ENCODE data around the gene MYH11. TPM values are rescaled to one million over a fixed set of nuclear protein-coding genes. Genes with fewer than 3 reads are reported as not detected.

MYH11 gene
- polyA plus RNA-seq, 1 donor from 2014 or later: not detected

GRCh38 chr16:15743657-15744056 lies 113.2 kb downstream of the MYH11 start:
- Histone ChIP-seq H3F3A (ENCODE audit: insufficient read depth, low read length, poor library complexity, severe bottlenecking) (no peaks in the 10 kb centered on the region), H3K4me3 (ENCODE audit: low read length) (no peak overlapping the region), H3K27ac (ENCODE audit: low read length) (no peak overlapping the region), H3K9ac (ENCODE audit: low read length) (no peak overlapping the region), H3K27me3 (ENCODE audit: insufficient read depth, low read depth, low read length) (no peaks in the 10 kb centered on the region), H2AFZ (ENCODE audit: low read depth, low read length) (no peak overlapping the region), H3K36me3 (ENCODE audit: insufficient read depth, low read length) (no peaks in the 10 kb centered on the region), H3K9me2 (ENCODE audit: insufficient read depth, low read length) (no peaks in the 10 kb centered on the region), H3K4me2 (ENCODE audit: low read length) (no peak overlapping the region), H3K79me2 (replicated peaks; ENCODE audit: insufficient read depth, low read length) (no peaks in the 10 kb centered on the region), H4K20me1 (ENCODE audit: insufficient read depth) (no peaks in the 10 kb centered on the region), H3K9me3 (ENCODE audit: low read length) (no peaks in the 10 kb centered on the region)
- TF ChIP-seq EZH2 (IDR thresholded peaks at IDR 0.05; ENCODE audit: borderline replicate concordance, insufficient read depth, low read length, poor library complexity, severe bottlenecking) (no peak), TAF1 (IDR thresholded peaks at IDR 0.05; ENCODE audit: low read depth) (no peak), CTCF (IDR thresholded peaks at IDR 0.05; ENCODE audit: poor library complexity, severe bottlenecking) (no peak), SMC3 (conservative IDR thresholded peaks at IDR 0.05; ENCODE audit: poor library complexity) (no peak)

- no peaks in the 10 kb centered on the region for H3K9me2 ChIP-seq (ENCODE audit: insufficient read depth, low read length)
- H3K27me3 ChIP-seq (ENCODE audit: insufficient read depth, low read depth, low read length): no peaks in the 10 kb centered on the region
- no peak overlapping the region for H3K9ac ChIP-seq (ENCODE audit: low read length)
- no peak overlapping the region for H2AFZ ChIP-seq (ENCODE audit: low read depth, low read length)
- no peaks in the 10 kb centered on the region for H3F3A ChIP-seq (ENCODE audit: insufficient read depth, low read length, poor library complexity, severe bottlenecking)
- no peaks in the 10 kb centered on the region for H3K36me3 ChIP-seq (ENCODE audit: insufficient read depth, low read length)
- H3K79me2 ChIP-seq (replicated peaks; ENCODE audit: insufficient read depth, low read length): no peaks in the 10 kb centered on the region
- TF ChIP-seq MXI1 (conservative IDR thresholded peaks at IDR 0.05; ENCODE audit: poor library complexity, severe bottlenecking) (no peak), EZH2 (IDR thresholded peaks at IDR 0.05; ENCODE audit: borderline replicate concordance, insufficient read depth, low read length, poor library complexity, severe bottlenecking) (no peak), RAD21 (conservative IDR thresholded peaks at IDR 0.05) (no peak), EP300 (conservative IDR thresholded peaks at IDR 0.05; ENCODE audit: poor library complexity, severe bottlenecking) (no peak), TAF1 (IDR thresholded peaks at IDR 0.05; ENCODE audit: low read depth) (no peak), POLR2AphosphoS5 (IDR thresholded peaks at IDR 0.05) (no peak), SMC3 (conservative IDR thresholded peaks at IDR 0.05; ENCODE audit: poor library complexity) (no peak), CTCF (IDR thresholded peaks at IDR 0.05; ENCODE audit: poor library complexity, severe bottlenecking) (no peak), REST (IDR thresholded peaks at IDR 0.05; ENCODE audit: borderline replicate concordance) (no peak)
- H3K27ac ChIP-seq (ENCODE audit: low read length): no peak overlapping the region
- H4K20me1 ChIP-seq (ENCODE audit: insufficient read depth): no peaks in the 10 kb centered on the region
- H3K4me2 ChIP-seq (ENCODE audit: low read length): no peak overlapping the region
- H3K9me3 ChIP-seq (ENCODE audit: low read length): no peaks in the 10 kb centered on the region
- no peak overlapping the region for H3K4me3 ChIP-seq (ENCODE audit: low read length)
Observed at GRCh38 chr16:15742716-15743115, 114.1 kb downstream of the MYH11 start.

All from neural cell (in vitro differentiated cells).